Measurements from ENCODE around the gene CABP2.
"Not testable (repeated sequence)": the region's sequence is repeated elsewhere in the genome, so short reads cannot be mapped to it uniquely, and the experiment has no call there.

The CABP2 gene

GRCh38 chr11:67494371-67495233, 28.6 kb downstream of the CABP2 start:
- DNase-seq (ENCODE audit: low read depth): no peak

DNA sequence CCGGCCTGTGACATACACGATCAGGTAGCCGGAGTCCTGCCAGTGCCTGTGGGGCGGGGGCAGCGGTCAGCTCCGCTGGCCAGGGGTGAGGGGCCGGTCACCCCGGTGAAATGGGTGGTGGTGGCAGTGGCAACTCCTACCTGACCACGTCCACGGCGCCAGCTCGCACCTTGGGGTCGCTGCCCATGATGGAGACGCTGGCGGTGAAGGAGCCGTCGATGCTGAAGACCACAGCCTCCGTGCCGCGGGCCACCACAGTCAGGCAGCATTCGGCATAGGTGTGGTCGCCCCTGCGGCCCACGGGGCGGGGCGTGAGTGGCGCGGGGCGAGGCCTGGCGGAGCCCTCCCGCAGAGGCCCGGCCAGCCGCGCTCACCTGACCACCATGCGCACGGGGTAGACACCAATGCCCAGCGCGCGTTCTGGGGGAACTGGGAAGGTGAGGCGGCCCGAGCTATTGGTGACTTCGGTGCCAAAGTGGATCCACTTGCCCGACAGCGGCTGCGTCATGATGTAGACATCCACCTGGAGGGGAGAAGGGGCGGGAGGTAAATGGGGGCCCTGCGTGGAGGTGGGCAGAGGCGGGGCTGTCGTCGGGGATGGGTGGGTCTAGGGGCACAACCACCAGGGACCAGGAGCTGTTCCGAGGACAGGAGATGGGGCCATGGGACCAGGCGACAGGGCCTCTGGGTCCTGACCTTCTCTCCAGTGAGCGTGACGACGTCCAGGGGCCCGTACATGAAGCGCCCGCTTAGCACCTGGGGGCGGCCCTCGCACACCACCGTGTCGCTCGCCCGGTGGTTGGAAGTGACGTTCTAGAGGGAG, 29.5 kb downstream of the CABP2 start:
- DNase-seq (ENCODE audit: low read depth): no peak

DNA sequence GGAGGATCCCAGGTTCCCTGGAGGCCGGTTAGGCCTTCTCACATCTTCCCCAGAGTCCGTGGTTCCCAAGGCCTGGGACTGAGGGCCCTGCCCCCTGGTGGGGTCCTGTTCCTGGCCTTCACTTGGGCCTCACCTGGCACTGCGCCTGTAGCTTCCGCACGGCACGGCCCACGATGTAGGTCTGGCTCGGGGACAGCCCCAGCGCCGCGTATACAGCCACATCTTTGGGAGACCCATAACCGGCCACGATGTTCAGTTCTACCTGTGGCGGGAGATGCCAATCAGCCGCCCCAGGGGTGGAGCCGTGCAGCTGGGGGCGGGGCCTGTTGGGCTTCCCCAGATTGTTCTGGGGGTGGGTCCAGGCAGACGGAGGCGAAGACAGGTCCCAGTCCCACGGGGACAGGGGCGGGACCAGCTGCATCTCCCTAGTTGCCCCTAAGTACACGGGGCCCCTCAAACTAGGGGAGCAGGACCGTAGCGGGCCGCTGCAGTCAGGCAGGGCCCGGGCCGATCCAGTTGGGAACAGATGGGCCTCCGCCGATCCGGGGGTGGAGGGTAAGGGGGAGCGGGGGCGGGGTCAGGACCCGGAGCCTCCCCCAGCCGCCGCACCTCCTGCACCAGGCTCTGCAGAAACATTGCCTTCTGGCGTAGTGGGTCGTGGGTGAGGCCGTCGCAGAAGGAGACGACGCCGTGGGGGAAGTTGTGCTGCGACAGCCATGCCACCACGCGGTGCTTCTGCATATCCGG, 30.3 kb downstream of the CABP2 start:
- DNase-seq (ENCODE audit: low read depth): no peak

DNA sequence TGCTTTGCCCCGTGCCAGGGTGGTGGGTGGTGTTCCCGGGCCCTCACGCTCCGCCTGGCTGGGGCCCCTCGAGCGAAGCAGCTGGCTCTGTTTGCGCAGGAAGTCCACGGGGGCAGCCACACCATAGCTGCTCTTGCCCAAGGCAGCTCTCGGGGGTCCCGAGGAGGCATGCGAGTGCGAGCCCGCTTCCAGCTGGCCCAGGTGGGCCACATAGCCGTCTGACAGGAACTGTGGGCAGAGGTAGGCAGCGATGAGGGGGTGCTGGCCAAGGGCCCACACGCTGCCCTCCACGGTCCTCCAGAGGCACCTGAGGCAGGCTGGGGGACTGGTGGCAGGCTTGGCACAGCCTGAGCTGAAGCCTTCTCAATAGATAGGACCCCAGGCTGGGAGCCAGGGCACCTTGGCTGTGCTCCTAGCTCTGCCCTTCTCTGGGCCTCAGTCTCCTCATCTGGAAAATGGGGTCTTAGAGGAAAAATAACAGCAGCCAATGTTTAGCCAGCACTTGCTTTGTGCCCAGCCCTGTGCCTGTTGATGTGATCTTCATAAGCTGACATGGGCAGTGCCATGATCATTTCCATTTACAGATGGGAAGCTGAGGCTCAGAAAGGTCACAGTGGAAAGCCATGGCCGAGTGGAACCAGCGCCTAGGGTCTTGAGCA, 31.0 kb downstream of the CABP2 start:
- DNase-seq (ENCODE audit: low read depth): no peak

DNA sequence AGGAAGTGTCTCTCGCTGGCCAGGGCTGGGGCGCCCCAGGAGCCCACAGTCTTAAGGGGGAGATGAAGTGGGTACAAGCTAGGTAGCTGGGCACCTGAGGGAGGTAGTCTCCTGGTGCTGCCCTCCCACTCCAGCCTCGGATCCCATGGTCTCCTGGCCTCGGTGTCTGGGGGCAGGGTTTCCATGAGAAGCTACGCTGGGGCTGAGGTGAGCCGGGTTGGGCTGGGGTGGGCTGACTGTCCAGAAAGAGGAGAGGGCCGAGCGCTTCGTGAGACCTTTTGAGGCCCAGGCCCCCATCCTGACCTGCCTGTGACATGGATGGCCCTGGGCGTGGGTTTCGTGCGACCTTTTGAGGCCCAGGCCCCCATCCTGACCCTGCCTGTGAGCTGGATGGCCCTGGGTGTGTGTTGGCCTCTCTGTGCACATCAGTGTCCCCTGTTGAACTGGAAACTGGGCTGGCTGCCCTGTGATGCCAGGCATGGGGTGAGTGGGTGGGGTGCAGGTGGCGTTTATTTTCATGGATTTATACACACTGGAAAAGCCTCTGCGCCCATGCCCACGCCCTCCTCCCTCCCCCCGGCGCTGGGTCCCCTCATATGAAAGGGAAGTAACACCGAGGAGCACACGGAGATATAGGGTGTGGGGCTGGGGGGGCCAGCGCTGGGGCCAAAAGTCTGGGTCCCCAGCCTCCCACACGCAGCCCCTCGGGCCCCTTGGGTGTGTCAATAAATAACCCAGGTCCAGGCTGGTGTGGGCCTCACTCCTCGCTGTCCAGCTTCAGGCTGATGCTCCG, 31.8 kb downstream of the CABP2 start:
- DNase-seq (ENCODE audit: low read depth): no peak

- DNase-seq (ENCODE audit: low read depth): no peak
Observed at GRCh38 chr11:67490727-67491065, 32.5 kb downstream of the CABP2 start.

GRCh38 chr11:67489885-67490726, 33.1 kb downstream of the CABP2 start:
- DNase-seq (ENCODE audit: low read depth): no peak

GRCh38 chr11:67489203-67489884, 33.9 kb downstream of the CABP2 start:
- no peak for DNase-seq (ENCODE audit: low read depth)

- no peak for DNase-seq (ENCODE audit: low read depth)
Observed at GRCh38 chr11:67486481-67487195, 36.6 kb downstream of the CABP2 start.

GRCh38 chr11:67485873-67486361, 37.3 kb downstream of the CABP2 start:
- not testable (repeated sequence) for DNase-seq (ENCODE audit: low read depth)

- no peak for DNase-seq (ENCODE audit: low read depth)
Observed at GRCh38 chr11:67484847-67485311, 38.4 kb downstream of the CABP2 start.

DNA sequence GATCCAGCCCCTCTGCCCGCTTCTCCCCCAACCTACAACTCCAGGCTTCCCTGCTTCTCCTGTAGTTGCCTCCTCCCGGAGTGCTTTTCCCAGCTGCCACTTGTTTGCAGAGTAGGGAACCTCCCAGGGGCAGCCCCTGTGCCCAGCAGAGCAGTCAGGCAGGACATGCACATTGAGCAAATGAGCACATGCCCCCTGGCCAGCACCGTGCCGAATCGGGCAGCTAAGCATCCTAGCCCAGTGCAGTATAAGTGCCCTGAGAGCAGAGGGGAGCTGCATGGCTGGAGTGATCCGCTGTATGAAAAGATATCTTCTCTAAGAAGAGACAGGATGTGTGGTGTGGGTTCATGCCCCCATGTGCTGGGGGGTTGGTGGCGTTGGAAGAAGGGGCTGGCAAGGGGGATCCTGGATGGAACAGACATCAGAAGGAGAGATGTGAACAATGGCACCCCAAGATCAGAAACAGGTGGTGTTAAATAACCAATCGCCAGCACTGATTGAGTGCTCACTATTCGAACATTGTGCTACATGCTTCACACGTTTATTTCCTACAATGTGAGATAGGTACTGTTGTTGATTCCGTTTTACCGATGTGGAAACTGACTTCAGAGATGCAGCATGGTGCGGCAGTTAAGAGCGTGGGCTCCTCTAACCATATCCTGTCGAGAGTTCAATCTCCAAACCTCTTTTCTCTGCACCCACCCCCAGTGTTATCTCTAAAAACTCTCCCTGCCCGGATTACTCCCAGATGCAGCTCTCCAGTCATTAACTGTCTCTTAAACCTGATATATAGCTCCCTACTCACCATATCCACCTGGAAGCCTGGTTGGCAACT, 39.2 kb downstream of the CABP2 start:
- no peak for DNase-seq (ENCODE audit: low read depth)

DNA sequence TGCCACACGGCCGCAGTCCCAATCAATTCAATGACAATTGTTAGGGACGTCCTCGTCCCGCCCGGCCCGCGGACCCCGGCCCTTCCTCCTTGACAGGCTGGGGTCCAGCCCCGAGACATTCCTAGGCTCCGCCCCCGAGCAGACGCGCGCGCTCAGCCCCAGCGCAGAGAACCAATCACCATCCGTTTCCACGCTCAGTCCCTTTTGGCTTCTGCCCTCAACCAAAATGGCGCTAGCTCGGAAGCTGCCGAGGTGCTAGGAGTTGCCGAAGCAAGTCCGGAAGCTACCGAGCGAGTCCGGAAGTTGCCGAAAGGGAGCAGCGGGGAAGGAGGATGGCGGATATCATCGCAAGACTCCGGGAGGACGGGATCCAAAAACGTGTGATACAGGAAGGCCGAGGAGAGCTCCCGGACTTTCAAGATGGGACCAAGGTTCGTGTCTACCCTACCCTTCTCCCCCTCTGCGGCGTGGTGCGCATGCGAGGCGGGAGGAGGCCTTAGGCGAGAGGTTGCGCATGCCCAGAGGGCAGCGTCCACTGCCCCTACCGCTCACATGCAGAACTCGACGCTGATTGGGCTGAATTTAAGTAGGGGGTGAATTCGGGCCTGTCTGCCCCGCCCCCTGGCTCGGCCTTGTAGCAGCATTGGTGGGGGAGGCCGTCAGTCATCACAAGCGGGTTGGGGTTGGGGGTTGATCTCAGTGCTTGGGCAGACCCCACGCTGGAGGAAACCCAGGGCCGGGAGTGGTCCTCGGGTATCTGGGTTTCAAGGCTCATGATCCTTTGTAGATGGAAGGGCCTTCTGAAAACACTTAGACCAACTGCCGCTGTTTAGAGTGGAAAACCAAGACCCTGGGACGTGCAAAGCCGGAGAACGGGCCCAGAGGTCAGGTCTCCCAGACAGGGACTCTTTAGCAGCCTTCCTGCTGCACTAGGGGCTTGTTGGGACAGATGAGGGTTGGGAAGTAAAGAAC, 40.1 kb downstream of the CABP2 start, which contains the start of gene AIP:
Gene AIP, plus strand, starts transcription at position 200 of the 972 bp plus-strand sequence. Its CDS starts 133 bp downstream, at position 333.
- peak; percentile 93 for DNase-seq (ENCODE audit: low read depth)

- DNase-seq (ENCODE audit: low read depth): no peak
Observed at GRCh38 chr11:67482275-67482826, 40.9 kb downstream of the CABP2 start.

GRCh38 chr11:67477344-67478050, 45.7 kb downstream of the CABP2 start:
- not testable (repeated sequence) for DNase-seq (ENCODE audit: low read depth)

All from stimulated activated CD8-positive, alpha-beta memory T cell treated with anti-CD3 and anti-CD28 coated beads, Interleukin-7, amount 100 ng/mL, for 24 hours (primary cell).